GM19452 (cell line): Measurements from ENCODE around the gene CTCF.
A peak's percentile ranks its signal among the peaks of the same experiment; 100 is the strongest.

ENCODE experiments used
- ATAC-seq: cut with Tn5 transposase; IDR thresholded peaks from one replicate; pipeline ENCODE4 v1.9.1; 2021; ENCODE audit not compliant: unreplicated experiment

CTCF gene

DNA sequence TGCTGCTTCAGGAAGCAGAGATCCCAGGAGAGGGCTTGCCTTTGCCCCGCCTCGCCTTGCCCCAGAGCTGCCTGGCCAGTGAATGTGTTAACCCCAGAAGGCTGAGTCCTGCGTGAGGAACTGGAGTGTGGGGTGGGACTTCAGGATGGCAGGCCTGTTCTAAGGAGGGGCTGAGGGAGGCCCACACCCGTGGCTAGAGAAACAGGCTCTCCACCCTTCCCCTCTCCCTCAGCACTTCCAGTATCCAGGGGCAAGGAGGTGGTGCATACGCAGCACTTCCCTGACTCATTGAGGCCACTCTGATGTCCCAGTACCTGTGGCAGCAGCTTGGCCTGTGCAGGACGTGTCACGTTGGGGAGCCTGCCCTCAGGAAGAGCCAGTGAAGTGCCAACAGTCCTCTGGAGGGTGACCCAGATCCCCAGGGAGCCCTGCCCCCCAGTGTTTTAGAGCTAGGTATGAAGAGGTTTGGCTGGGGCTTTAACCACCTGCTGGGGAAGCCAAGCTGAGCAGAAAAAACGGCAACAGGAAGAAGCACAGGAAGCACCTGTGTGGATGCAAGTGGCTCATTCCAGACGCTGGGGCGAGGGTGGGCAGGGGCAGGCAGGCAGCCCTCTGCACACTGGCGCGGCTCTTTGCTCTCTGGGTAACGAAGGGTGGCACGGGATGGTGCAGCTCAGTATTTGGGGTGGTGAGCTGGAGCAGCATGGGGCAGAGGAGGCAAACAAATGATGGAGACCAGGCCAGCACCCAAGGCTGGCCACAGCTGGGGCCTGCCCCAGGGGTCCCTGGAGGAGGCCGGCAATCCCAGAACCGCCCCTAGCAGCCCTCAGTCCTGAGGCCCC lies 14.7 kb upstream of the CTCF start:
- no peak for ATAC-seq

DNA sequence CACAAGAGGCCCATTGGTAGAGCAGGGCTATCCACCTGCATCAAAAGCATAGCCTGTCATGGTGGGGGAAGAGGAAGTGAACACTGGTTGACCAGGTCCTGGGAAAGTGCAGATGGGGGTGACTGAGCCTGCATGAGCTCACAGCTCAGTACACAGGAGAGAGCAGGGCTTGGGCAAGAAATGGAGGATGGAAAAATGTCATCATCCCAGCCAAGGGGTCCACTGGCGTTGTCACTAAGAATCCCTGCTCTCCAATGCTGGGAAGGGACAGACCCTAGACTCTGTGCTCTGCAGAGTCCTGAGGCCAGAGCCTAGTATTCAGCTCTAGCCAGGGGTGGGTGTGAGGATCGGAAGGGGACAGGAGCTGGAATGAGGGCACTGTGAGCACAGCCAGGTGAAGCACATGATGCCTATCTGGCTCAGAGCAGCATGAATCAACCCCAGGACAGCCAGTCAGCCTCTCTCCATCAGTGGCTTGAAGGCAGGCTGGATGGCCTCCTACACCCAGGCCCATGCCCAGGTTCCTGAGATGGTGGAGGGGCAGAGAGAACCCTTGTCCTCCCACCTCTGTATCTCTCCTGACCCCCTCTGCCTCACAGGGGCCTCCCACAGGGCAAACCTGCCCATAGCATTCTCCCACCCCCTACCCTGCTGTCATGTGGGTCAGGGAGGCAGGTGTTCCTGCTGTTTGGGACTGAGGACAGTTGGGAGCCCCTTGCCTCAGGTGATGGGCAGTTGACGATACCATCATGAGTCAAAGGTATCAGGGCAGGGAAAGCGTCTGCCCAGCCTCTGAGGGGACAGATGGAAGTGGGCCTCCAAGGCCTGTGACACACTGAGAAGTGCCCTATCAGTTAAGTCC lies 13.8 kb upstream of the CTCF start:
- ATAC-seq, result no peak

DNA sequence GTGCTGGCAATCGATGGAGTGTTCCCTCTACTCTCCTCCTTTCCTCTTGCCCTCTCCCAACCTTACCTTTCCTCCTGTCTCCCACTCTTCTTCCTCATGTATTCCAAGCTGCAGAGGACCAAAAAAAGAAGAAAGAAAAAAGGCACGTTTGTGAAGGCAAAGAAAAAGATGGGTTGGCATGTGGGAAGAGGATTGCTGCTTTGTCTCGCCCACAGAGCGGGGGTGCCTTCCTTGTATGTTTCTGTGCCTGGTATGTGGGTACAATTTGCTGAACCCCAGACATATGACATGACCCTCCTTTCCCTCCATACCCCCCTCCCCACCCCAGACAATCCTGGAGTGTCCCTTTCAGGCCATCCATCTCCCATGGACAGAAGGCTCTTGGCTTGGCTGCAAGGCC lies 13.1 kb upstream of the CTCF start:
- ATAC-seq, result no peak

DNA sequence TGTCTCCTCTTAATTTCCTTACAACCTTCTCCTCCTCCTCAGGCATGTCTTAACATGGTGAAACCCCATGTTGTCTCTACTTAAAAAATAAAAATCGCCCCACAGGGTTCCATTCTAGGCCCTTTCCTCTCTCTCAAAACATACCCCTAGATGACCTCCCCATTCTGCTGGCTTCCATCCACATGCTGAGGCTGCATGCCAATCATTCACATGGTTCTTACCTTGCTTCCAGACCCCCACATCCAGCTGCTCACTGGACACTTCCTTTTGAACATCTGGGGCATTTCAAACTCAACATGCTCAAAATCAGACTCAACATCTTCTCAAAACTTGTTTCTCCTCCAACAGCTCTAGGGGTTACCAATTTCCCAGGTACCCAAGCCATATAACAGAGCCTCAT lies 12.4 kb upstream of the CTCF start:
- ATAC-seq, result no peak

DNA sequence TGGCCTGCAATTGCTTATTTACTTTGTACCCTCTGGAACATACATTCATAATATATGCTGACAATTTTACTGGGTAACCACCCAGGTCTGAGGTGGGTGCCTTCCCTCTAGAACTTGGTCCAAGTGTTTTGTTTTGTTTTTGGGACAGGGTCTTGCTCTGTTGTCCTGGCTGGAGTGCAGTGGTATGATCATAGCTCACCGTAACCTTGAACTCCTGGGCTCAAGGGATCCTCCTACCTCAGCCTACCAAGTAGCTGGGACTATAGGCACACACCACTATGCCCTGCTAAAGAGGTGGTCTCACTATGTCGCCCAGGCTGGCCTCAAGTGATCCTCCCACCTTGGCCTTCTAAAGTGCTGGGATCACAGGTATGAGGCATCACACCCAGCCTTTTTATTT lies 11.2 kb upstream of the CTCF start:
- no peak for ATAC-seq

DNA sequence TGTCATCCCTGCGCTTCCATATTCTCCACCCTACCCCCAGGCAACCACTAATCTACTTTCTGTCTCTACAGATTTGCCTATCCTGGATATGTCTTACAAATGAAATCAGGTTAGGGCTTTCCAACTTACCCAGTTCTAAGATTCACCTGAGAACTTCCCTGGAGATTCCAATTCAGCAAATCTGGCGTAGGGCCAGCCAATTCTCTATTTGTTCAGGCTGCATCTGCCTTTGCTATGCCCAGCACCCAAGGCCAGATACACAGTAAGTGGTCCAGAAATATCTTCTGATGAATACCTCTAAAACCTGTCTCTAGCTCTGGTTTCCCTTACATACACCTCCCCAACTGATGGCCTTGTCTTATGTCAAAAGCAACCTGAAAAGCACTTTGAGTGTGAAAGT lies 10.4 kb upstream of the CTCF start:
- ATAC-seq, result no peak

DNA sequence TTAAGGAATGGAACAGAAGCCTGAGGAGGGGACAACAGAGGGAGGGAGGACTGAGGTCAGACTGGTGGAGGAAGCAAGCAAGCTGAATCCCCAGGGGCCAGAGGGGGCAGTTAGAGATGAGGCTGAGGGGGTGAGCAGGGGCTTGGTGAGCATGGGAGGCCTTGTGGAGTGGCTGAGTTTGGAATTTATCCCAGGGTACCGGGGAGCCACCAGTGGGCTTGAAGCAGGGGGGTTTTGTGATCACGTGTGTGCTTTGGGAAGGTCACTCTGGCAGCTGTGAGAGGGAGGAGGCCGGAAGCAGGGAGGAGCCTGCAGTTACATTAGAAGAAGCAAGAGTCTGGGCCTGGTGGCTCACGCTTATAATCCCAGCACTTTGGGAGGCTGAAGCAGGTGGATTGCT lies 9.8 kb upstream of the CTCF start:
- no peak for ATAC-seq

DNA sequence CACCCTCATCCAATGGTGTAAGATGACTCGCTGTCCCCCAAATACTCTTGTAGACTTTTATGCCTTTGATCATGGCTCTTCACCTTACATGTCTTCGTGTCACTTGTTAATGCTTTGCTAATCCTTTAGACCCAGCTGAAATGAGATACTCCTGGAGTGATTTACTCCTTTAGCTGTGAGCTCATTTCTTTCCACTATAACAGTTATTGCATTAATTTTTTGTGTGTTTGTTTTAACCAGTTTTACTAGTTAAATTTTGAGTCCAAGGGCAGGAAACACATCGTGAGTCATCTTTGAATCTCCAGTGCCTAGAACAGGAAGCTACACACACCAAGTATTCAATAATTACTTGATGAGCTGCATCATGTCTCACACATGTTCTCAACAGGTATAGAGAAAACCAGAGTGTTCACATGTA lies 6.5 kb upstream of the CTCF start:
- no peak for ATAC-seq

DNA sequence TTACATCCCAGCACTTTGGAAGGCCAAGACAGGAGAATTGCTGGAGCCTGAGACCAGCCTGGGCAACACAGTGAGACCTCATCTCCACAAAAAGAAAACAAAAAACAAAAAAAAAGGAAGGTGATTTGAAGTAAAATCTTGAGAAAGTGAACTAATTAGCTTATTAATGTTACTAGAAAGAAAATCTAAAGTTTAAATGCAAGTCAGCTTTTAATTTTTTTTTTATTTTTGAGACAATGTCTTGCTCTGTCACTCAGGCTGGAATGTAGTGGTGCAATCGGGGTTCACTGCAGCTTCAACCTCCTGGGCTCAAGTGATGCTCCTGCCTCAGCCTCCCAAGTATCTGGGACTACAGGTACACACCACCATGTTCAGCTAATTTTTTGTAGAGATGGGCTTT lies 3.5 kb upstream of the CTCF start:
- ATAC-seq, result no peak

DNA sequence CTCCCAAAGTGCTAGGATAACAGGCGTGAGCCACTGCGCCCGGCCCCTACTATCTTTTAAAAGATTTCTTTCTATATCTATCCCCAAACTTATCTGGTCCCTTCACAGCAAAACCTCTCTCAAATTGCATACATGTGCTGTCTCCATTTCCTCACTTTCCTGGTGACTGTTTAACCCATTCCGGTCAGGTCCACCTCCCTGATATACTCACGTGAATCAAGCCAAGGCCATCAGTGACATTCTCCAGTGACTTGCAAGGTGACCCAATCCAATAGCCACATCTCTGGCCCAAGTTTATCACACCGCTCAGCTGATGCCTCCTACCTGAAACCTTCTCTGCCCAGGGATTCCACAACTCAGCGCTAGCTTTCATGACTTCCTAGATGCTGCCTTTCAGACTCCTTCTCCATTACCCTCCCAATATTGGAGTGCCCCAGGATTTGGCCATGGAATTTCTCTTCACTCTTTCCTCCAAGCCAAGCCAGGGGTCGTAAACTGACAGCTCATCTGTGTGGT lies 1.4 kb upstream of the CTCF start:
- ATAC-seq, result no peak

DNA sequence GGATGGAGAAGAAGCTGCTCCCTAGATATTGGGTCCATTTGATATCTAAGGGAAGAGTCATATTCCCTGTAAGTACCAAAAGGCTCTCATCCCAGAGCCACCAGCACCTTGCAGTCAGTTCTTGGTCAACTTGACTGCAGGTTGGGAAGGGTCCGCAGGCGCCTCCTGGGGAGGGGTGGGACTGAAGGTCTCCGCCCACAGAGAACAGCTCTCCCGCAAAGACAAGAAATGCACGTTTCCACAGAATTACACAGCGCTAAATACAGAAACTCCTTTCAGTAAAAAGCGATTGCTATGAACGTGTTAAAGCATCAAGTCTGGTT lies 864 bp upstream of the CTCF start:
- ATAC-seq, result no peak

DNA sequence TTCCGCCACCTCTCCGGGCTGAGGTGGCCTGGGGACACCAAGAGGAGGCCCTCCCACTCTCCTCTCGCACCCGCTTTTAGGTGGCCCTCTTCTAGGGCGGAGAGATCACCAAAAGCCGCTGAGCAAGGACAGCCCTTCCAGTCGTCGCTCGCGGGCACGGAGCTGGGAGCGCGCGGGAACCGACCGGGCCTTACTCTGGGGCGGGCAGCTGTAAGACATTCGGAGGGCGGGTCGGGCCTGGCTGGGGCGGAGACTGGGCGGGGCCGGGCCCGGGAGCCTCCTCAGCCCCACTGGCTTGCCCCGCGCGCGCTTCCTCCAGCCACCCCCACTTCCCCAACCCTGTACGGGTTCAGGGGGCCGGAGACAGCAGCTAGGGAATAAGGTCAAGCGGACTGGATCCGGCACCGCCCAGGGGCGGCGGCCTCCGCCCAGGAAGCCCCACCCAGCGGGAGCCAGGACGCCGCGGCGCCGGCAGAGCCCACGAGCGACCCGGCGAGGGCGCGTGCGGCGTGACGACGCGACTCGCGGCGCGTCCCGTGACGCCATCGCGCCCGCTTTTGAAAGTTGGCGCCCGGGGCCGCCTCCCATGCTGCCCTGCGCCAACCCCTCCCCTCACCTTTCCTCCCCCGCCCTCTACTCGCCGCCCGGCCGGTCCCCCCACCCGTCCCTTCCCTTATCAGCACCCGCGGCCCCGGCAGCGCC lies 351 bp upstream of the CTCF start:
- ATAC-seq, result peak; percentile 79

DNA sequence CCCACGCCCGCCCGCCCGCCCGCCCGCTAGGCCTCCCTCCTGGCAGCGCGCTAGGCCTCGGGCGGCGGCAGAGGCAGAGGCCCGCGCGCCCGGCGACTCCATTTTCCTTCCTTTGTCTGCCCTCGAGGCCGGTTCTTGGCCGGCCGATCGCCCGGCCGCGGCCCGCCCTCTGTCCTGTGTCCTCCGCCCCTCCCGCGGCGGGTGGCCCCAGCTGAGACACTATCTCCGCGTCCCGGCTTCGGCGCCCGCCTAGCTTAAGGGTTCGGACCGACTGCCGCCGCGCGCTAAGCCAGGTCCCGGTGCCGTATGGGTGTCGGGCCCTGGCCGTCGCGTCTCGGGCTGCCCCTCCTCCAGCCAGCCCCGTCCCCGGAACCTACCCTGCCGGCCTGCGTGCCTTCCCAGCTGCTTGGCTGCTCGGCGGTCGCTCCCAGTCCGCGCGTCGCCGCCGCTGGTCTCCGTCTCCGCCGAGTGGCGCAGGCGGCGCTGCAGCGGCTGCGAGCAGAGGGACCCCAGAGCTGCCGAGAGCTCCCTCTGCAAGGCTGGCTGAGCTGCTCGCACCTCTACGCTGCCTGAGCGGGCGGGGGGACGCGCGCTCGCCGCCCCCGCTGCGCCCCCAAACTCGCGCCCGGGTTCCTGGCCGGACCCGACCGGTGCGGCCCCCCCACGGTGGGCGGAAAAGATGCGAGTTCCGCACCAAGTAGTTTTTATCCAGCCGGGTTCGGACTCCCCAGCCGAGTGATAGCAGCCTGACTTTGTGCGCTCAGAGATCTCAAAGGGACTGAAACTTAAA lies 787 bp downstream of the CTCF start:
- peak; percentile 9 for ATAC-seq

DNA sequence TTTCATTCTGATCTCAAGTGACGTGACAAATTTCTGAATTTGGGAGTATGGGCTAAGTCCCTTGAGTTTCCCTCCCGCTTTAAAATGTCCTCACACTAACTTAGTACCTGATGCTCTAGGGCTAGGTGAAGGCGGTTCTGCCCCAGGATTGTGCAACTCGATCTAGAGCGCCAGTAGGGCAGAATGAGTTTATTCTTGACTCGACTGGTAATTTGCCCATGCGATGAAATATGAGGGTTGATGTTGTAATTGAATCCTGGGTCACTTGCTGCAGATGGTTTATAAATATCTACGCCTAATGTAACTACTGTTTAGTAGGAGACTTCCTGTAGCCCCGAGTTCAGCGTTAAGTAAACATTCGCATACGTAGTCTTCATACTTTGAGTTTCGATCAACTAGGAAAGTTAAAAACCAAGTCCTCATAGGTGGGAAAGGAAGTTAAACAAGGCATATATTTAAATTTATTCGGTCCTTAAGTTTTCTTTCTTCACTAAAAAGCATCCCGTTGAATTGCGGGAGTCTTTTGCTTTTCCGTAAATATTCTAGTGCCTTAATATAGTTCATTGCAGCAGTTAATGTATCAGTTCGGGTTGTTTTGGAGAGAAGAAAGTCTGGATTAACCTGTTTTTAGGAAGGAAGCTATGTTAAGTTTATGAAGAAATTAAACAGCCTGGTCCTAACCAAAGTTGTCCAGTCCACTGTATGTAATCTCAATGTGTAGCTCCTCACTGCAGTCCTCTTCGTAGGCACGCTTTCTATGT lies 1.6 kb downstream of the CTCF start:
- ATAC-seq, result no peak

DNA sequence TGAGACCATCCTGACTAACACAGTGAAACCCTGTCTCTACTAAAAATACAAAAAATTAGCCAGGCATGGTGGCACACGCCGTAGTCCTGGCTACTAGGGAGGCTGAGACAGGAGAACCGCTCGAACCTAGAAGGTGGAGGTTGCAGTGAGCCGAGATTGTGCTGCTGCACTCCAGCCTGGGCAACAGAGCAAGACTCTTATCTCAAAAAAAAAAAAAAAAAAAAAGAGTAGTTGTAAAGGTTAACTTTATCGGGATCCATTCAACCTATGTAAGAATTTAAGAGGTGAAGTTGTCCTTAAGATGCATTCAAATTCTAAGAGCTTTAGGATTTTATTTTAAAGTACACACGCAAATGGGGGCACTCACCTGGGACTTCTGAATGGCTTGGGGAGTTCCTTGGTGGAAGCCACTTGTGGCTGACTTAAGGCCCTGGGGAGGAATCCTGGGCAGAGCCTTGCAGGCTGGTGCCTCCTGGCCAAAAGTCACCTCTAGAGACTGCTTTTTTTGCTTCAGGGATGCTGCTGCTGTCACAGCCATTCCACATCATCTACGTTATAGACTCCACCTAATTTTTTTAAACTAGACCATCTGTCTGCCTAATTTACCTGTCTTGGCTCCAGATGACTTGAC lies 3.3 kb downstream of the CTCF start:
- no peak for ATAC-seq

DNA sequence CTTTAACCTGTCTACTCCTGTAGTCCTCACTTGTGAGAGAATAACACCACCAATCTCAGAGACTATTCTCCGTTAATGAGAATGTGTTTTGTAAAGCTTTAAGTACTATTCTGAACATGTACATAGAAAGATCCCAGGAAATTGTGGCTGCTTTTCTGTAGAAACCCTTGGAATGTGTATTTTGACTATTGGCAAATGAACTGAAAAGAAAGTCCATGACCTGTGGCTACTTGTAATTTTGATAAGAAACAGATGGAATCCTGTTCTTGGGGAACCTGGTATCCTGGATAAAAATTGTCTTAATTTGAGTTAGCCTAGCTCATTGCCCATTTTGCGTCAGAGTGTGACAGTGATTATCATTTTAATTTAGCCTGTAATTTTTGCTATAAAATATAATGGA lies 9.1 kb downstream of the CTCF start:
- ATAC-seq, result no peak

DNA sequence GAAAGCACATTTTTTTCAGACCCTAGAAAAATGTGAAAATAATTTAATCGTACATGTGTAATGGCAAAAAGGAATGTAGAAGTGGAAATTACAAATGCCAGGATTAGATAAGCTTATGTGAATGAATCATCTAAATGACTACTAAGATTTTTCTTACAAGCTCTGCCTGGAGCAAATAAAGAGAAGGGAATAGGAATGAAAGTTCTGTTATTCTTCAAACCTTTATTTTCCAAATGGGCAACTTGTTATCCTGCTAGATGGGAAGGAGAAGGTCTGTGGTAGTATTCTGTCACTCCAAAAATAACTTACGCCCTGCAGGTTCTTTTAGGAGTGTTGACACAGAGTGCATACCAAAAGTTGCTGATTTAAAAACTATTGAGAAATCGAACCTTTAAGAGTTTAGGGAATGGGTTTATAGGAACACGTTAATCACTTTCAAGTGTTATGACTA lies 9.7 kb downstream of the CTCF start:
- no peak for ATAC-seq

DNA sequence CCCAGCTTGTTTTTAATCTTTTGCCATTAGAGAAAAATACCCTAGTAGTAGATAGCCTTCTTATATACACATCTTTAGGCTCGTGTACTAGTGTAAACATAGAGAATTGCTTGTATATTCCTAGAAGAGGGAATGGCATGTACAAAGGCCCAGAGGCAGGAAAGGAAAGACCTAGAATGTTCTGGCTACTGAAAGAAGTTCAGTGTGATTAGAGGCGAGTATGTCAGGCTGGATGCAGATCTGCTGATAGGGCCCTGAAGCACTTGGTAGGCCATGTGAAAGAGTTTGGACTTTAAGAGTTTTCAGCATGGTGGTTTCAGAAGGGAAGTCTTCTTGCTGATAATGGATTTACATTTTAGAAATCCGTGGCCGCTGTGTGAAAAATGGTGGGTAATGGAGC lies 17.4 kb downstream of the CTCF start:
- no peak for ATAC-seq

DNA sequence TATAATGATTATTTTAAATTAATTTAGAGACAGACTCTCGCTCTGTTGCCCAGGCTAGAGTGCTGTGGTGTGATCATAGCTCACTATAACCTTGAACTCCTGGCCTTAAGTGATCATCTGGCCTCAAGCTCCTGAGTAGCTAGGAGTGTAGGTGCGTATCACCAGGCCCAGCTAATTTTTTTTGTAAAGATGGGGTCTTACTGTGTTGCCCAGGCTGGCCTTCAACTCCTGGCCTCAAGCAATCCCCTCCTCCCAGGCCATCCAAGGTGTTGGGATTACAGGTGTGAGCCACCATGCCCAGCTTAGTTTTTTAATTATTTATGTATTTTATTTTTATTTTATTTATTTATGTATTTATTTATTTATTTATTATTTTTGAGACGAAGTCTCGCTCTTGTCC lies 17.9 kb downstream of the CTCF start:
- no peak for ATAC-seq

DNA sequence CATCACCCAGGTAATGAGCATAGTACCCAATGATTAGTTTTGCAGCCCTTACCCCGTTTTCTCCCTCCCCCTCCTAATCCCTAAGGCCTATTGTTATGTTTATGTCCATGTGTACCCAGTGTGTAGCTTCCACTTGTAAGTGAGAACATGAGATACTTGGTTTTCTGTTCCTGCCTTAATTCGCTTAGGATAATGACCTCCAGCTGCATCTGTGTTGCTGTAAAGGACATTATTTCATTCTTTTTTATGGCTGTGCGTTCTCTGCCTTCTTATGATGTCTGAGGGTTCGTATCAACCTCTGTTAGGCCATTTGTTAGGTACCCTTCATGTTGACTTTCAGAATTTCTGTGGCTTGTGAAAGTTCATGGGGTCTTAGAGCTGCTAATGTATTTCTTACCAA lies 31.0 kb downstream of the CTCF start:
- no peak for ATAC-seq
